ENCODE measurements around the gene NBR1.

Gene NBR1

GRCh38 chr17:43215341-43215740, 44.3 kb downstream of the NBR1 start:
- no peak for TF ChIP-seq CTCF (IDR thresholded peaks at IDR 0.05; ENCODE audit: low read depth, low read length)

GRCh38 chr17:43216369-43216761, 45.4 kb downstream of the NBR1 start:
- no peak overlapping the region for H3K4me3 ChIP-seq (ENCODE audit: low read depth, low read length)
- TF ChIP-seq CTCF (IDR thresholded peaks at IDR 0.05; ENCODE audit: low read depth, low read length): no peak

More at GRCh38 chr17:43215341-43215740, 44.3 kb downstream of the NBR1 start:
- no peak overlapping the region for H3K4me3 ChIP-seq (ENCODE audit: low read depth, low read length)

GRCh38 chr17:43216762-43217613, 46.0 kb downstream of the NBR1 start:
- no peak for TF ChIP-seq CTCF (IDR thresholded peaks at IDR 0.05; ENCODE audit: low read depth, low read length)
- no peak overlapping the region for H3K4me3 ChIP-seq (ENCODE audit: low read depth, low read length)

- no peak overlapping the region for H3K4me3 ChIP-seq (ENCODE audit: low read depth, low read length)
- no peak for TF ChIP-seq CTCF (IDR thresholded peaks at IDR 0.05; ENCODE audit: low read depth, low read length)
These were observed 46.6 kb downstream of the NBR1 start for GRCh38 chr17:43217614-43218087.

GRCh38 chr17:43219001-43219400, 48.0 kb downstream of the NBR1 start:
- no peak for TF ChIP-seq CTCF (IDR thresholded peaks at IDR 0.05; ENCODE audit: low read depth, low read length)
- no peak overlapping the region for H3K4me3 ChIP-seq (ENCODE audit: low read depth, low read length)

- H3K4me3 ChIP-seq (ENCODE audit: low read depth, low read length): no peak overlapping the region
- TF ChIP-seq CTCF (IDR thresholded peaks at IDR 0.05; ENCODE audit: low read depth, low read length): no peak
These were observed 48.8 kb downstream of the NBR1 start for GRCh38 chr17:43219746-43220380.

Data from WI38 (cell line).